ENCODE data around the gene SIAH1. TPM values are rescaled to one million over a fixed set of nuclear protein-coding genes. Genes with fewer than 3 reads are reported as not detected.
A peak's percentile ranks its signal among the peaks of the same experiment; 100 is the strongest.
"Not testable (repeated sequence)": the region's sequence is repeated elsewhere in the genome, so short reads cannot be mapped to it uniquely, and the experiment has no call there.

Gene SIAH1
- total and polyA plus RNA-seq, 2 experiments from 2014 or later, result 26.9 to 46.4 TPM

DNA sequence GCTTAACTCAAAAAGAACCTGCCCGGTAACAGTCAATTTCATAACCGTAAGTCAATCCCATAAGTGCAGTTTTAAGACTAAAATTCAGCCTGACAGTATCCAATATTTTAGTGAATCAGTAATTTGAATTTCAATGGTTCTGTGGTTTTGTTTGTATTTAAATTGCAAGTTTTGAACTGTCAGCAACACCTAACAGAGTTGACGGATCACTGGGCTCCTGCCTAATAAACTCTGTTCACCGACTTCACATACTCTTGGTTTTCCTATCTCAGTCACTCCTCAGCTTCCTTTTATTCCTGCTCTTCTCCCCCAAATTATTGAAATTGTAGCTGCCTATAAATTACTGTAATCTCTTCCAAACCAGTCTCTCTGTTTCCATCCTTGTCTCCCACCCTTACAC lies 12.5 kb downstream of the SIAH1 start:
- Histone ChIP-seq H3K27ac (no peak overlapping the region), H3K4me3 (no peak overlapping the region), H3K4me1 (ENCODE audit: low read depth) (peaks cover 25% of the 10 kb centered on the region), H3K9me3 (ENCODE audit: low read depth) (no peaks in the 10 kb centered on the region), H3K36me3 (no peaks in the 10 kb centered on the region), H3K27me3 (no peaks in the 10 kb centered on the region)
- DNase-seq (ENCODE audit: low read depth in 1 of 2, low spot score in 1 of 2), result no peak
- TF ChIP-seq, protein P1, sequence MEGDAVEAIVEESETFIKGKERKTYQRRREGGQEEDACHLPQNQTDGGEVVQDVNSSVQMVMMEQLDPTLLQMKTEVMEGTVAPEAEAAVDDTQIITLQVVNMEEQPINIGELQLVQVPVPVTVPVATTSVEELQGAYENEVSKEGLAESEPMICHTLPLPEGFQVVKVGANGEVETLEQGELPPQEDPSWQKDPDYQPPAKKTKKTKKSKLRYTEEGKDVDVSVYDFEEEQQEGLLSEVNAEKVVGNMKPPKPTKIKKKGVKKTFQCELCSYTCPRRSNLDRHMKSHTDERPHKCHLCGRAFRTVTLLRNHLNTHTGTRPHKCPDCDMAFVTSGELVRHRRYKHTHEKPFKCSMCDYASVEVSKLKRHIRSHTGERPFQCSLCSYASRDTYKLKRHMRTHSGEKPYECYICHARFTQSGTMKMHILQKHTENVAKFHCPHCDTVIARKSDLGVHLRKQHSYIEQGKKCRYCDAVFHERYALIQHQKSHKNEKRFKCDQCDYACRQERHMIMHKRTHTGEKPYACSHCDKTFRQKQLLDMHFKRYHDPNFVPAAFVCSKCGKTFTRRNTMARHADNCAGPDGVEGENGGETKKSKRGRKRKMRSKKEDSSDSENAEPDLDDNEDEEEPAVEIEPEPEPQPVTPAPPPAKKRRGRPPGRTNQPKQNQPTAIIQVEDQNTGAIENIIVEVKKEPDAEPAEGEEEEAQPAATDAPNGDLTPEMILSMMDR (IDR thresholded peaks at IDR 0.05; ENCODE audit: low read depth, low read length), result no peak

DNA sequence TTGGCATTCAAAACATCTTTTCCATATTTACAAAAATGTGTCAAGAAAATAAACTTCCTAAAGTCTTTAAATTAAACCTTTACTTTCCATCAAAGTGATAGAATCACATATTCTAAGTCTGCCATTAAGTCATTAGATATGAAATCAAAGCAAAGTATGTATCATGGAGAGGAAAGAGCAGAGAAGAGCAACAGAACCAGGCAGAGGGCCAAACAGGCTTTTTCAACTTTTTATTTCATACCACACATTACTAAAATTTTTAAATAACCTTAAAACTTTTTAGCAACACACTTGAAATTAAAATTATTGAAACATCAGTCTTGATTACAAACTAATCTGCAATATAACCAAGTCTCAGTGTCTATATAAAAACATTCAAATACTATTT lies 13.8 kb downstream of the SIAH1 start:
- TF ChIP-seq, protein P1 (IDR thresholded peaks at IDR 0.05; ENCODE audit: low read depth, low read length), result no peak
- peaks cover 25% of the 10 kb centered on the region for H3K4me1 ChIP-seq (ENCODE audit: low read depth)
- no peaks in the 10 kb centered on the region for H3K36me3 ChIP-seq
- H3K4me3 ChIP-seq, result no peak overlapping the region
- H3K27ac ChIP-seq, result no peak overlapping the region
- peak in 1 of 2 donors; percentile 15 for DNase-seq (ENCODE audit: low read depth in 1 of 2, low spot score in 1 of 2)
- H3K9me3 ChIP-seq (ENCODE audit: low read depth), result no peaks in the 10 kb centered on the region
- no peaks in the 10 kb centered on the region for H3K27me3 ChIP-seq

DNA sequence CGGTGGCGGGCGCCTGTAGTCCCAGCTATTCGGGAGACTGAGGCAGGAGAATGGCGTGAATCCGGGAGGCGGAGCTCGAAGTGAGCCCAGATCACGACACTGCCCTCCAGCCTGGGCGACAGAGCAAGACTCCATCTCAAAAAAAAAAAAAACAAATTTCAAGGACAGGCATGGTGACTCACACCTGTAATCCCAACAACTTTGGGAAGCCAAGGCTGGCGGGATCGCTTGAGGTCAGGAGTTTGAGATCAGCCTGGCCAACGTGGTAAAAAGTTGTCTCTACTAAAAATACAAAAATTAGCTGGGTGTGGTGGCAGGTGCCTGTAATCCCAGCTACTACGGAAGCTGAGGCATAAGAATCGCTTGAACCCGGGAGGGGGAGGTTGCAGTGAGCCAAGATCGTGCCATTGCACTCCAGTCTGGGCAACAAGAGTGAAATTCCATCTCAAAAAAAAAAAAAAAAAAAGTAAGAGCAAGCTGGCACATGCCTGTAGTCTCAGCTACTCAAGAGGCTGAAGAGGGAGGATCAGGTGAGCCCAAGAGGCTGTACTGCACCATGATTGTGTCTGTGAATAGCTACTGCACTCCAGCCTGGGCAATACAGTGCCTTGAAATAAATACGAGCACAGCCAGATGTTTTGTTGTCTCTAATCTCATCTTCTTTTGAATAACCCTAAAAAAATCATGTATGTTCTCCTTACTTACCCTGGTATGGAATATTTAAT lies 14.4 kb downstream of the SIAH1 start:
- H3K27me3 ChIP-seq; DNase-seq (ENCODE audit: low read depth in 1 of 2, low spot score in 1 of 2); H3K4me3 ChIP-seq; H3K27ac ChIP-seq; H3K36me3 ChIP-seq; H3K9me3 ChIP-seq (ENCODE audit: low read depth): not testable (repeated sequence)
- peaks cover 25% of the 10 kb centered on the region for H3K4me1 ChIP-seq (ENCODE audit: low read depth)

DNA sequence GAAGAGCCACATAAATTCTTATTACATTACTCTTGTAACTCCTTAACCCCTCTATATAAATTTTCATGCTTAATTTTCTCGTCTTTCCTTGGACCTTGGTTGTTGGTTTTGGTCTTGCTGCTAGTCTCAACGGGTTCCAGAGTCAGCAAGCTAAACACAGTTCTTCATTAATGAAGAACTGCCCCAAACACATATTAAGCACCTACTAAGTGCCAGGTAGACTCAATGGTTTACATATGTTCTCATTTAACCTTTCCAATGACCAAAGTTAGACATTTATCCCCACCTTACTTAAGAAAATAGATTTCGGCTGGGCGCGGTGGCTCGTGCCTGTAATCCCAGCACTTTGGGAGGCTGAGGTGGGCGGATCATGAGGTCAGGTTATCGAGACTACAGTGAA lies 15.0 kb downstream of the SIAH1 start:
- Histone ChIP-seq H3K4me3 (no peak overlapping the region), H3K9me3 (ENCODE audit: low read depth) (no peaks in the 10 kb centered on the region), H3K36me3 (no peaks in the 10 kb centered on the region), H3K27ac (no peak overlapping the region), H3K27me3 (no peaks in the 10 kb centered on the region), H3K4me1 (ENCODE audit: low read depth) (peaks cover 28% of the 10 kb centered on the region)
- no peak for DNase-seq (ENCODE audit: low read depth in 1 of 2, low spot score in 1 of 2)
- TF ChIP-seq, protein P1 (IDR thresholded peaks at IDR 0.05; ENCODE audit: low read depth, low read length), result no peak

DNA sequence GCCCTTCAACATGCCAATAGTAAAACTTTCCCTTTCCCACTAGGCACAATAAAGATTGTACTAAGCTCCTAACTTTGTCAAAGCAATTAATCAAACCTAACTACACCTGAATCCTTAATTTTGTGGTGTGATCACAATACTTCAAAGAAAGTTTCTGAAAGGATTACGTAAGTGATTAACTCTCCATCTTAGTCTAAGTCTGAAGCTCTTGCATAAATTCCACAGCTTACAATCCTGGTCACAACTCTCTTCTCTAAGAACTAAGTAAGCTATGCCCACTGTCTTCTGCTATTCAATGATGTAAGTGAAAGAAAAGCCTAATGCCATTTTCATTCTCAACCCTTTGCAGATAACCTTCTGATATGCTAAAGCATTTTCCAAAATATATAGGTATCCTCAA lies 15.4 kb downstream of the SIAH1 start:
- Histone ChIP-seq H3K27ac (no peak overlapping the region), H3K36me3 (no peaks in the 10 kb centered on the region), H3K4me1 (ENCODE audit: low read depth) (peaks cover 31% of the 10 kb centered on the region), H3K4me3 (no peak overlapping the region), H3K27me3 (no peaks in the 10 kb centered on the region), H3K9me3 (ENCODE audit: low read depth) (no peaks in the 10 kb centered on the region)
- no peak for DNase-seq (ENCODE audit: low read depth in 1 of 2, low spot score in 1 of 2)
- TF ChIP-seq, protein P1 (IDR thresholded peaks at IDR 0.05; ENCODE audit: low read depth, low read length), result no peak

DNA sequence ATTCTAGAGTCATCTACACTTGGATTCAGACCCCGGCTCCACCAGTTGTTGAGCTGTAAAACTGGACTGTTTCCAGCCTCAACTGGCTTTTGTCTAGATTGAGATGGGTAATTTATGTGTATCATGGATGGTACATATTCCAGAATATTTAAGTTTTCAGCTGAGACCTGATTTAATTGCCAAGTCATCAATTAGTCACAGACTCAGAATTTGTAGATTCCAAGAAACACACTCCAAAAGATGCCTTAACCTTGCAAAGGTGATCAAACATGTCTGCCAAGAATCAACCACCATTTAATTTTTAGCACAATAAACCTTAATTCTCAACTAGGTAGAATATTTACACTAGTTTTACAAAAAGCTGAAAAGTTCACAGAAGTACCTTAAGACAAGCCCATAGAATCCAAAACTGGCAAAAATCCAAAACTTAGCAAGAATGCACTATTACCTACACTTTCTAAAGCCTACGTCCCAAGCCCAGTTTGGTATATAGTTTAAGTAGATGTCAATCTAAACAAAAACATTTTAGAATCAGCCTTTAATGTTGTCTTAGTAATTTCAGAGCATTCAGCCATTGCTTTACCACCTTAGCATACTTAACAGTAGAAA lies 17.7 kb downstream of the SIAH1 start:
- Histone ChIP-seq H3K27ac (no peak overlapping the region), H3K9me3 (ENCODE audit: low read depth) (no peaks in the 10 kb centered on the region), H3K4me1 (ENCODE audit: low read depth) (peaks cover 13% of the 10 kb centered on the region), H3K27me3 (no peaks in the 10 kb centered on the region), H3K4me3 (no peak overlapping the region), H3K36me3 (no peaks in the 10 kb centered on the region)
- TF ChIP-seq, protein P1 (IDR thresholded peaks at IDR 0.05; ENCODE audit: low read depth, low read length), result no peak
- DNase-seq (ENCODE audit: low read depth in 1 of 2, low spot score in 1 of 2), result no peak

All from cardiac muscle cell (in vitro differentiated cells and primary cell).